NB4 (cell line): ENCODE results near the gene AGBL1.

Experiments used
- MAX ChIP-seq: IDR thresholded peaks from 2 replicates; pipeline ENCODE4 v1.6.1; 2011; ENCODE audit warnings: low read depth, low read length
- MYC ChIP-seq: IDR thresholded peaks from 2 replicates; pipeline ENCODE4 v1.6.1; 2011; ENCODE audit warnings: low read depth, low read length
- POLR2A ChIP-seq: IDR thresholded peaks from 2 replicates; pipeline ENCODE4 v1.6.1; 2011; ENCODE audit warnings: mild to moderate bottlenecking; ENCODE audit not compliant: insufficient read length; ENCODE audit errors: extremely low read depth
- TF ChIP-seq, protein P1 (sequence below): IDR thresholded peaks from one replicate; pipeline ENCODE4 v1.5.1; 2012; ENCODE audit warnings: low read depth, low read length

- TF ChIP-seq, protein P1, sequence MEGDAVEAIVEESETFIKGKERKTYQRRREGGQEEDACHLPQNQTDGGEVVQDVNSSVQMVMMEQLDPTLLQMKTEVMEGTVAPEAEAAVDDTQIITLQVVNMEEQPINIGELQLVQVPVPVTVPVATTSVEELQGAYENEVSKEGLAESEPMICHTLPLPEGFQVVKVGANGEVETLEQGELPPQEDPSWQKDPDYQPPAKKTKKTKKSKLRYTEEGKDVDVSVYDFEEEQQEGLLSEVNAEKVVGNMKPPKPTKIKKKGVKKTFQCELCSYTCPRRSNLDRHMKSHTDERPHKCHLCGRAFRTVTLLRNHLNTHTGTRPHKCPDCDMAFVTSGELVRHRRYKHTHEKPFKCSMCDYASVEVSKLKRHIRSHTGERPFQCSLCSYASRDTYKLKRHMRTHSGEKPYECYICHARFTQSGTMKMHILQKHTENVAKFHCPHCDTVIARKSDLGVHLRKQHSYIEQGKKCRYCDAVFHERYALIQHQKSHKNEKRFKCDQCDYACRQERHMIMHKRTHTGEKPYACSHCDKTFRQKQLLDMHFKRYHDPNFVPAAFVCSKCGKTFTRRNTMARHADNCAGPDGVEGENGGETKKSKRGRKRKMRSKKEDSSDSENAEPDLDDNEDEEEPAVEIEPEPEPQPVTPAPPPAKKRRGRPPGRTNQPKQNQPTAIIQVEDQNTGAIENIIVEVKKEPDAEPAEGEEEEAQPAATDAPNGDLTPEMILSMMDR = no peak
- no peak for TF ChIP-seq POLR2A
- no peak for TF ChIP-seq MYC
- no peak for TF ChIP-seq MAX
Observed at GRCh38 chr15:86377914-86378313, 298.2 kb downstream of the AGBL1 start.
